GM19467 (cell line): Measurements from ENCODE around the gene HLX.

ENCODE experiments used
- ATAC-seq: cut with Tn5 transposase; IDR thresholded peaks from one replicate; pipeline ENCODE4 v1.9.1; 2021; ENCODE audit warnings: mild to moderate bottlenecking, moderate library complexity; ENCODE audit not compliant: unreplicated experiment

Gene HLX

GRCh38 chr1:220879076-220879508 lies at the start of gene HLX:
HLX (plus strand) TSS chr1:220879443; CDS start chr1:220879858, 415 bp downstream.
- ATAC-seq, result peak; percentile 52

GRCh38 chr1:220833436-220833835 lies 45.8 kb upstream of the HLX start:
- no peak for ATAC-seq

- ATAC-seq, result no peak
These were observed 44.9 kb upstream of the HLX start for GRCh38 chr1:220834155-220834870.

GRCh38 chr1:220838578-220838977 lies 40.7 kb upstream of the HLX start:
- ATAC-seq, result no peak

GRCh38 chr1:220839474-220839873 lies 39.8 kb upstream of the HLX start:
- ATAC-seq, result no peak

GRCh38 chr1:220841293-220841692 lies 38.0 kb upstream of the HLX start:
- no peak for ATAC-seq

GRCh38 chr1:220843481-220844011 lies 35.7 kb upstream of the HLX start:
- ATAC-seq, result no peak

GRCh38 chr1:220852408-220852807 lies 26.8 kb upstream of the HLX start:
- ATAC-seq, result no peak

- no peak for ATAC-seq
These were observed 6.9 kb upstream of the HLX start for GRCh38 chr1:220872296-220872695.

- no peak for ATAC-seq
These were observed 6.2 kb upstream of the HLX start for GRCh38 chr1:220873087-220873486.

- ATAC-seq, result no peak
These were observed 5.2 kb upstream of the HLX start for GRCh38 chr1:220873868-220874655.

GRCh38 chr1:220875260-220875659 lies 4.0 kb upstream of the HLX start:
- no peak for ATAC-seq

GRCh38 chr1:220876511-220877376 lies 2.5 kb upstream of the HLX start:
- ATAC-seq, result no peak

- no peak for ATAC-seq
These were observed 1.7 kb upstream of the HLX start for GRCh38 chr1:220877377-220878095.

- ATAC-seq, result no peak
These were observed 810 bp upstream of the HLX start for GRCh38 chr1:220878191-220879075.

- ATAC-seq, result peak; percentile 47
These were observed 492 bp downstream of the HLX start for GRCh38 chr1:220879509-220880361.

GRCh38 chr1:220880362-220880670 lies 1.1 kb downstream of the HLX start:
- ATAC-seq, result no peak

GRCh38 chr1:220880726-220881506 lies 1.7 kb downstream of the HLX start:
- ATAC-seq, result no peak
